Medulla oblongata (tissue), 1 donor: ENCODE results near the gene ANKRD29.
"Not testable (repeated sequence)": the region's sequence is repeated elsewhere in the genome, so short reads cannot be mapped to it uniquely, and the experiment has no call there.

Experiments
- DNase-seq: peaks from one replicate; pipeline ENCODE4 v3.0.0-alpha.2; 2015; ENCODE audit errors: extremely low spot score

Gene ANKRD29

DNA sequence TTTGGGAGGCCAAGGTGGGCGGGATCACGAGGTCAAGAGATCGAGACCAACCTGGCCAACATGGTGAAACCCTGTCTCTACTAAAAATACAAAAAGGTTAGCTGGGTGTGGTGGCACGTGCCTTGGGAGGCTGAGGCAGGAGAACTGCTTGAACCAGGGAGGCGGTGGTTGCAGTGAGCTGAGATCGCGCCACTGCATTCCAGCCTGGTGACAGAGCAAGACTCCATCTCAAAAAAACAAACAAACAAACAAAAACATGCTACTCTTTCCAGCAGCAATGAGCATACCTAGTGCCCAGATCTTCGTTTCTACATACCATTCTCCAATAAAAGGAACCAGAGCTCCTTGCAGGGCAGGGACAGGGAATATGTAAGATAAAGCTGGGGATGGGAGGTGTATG lies 105.2 kb downstream of the ANKRD29 start:
- not testable (repeated sequence) for DNase-seq

DNA sequence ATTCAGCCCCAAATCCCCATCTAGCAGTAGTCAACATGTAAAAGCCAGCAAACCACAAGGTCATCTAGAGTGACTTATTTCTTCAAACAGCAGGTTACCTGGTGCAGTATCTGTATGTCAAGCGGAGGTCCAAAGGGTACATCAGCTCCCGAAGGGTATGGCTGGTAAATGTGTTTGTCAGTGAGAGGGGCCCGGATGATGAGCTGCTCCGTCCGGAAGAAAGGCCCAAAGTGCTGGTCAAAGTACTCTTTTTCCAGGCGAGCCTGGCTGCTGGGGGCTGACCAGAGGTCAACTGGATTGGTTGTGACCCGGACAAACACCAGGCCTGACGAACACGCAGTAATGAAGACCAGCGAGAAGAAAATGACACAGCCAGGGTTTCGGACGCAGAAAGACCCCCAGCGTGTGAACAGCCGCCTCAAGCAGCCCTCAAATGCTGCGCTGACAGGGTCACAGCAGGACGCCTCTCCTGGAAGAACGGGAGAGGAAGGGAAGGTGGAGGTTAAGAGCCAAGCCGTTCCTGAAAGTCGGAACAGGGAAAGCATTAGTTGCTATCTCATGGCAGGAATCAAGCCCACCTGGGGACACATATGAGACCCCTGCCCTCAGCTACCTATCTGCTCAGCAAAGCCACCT lies 106.4 kb downstream of the ANKRD29 start:
- no peak for DNase-seq

DNA sequence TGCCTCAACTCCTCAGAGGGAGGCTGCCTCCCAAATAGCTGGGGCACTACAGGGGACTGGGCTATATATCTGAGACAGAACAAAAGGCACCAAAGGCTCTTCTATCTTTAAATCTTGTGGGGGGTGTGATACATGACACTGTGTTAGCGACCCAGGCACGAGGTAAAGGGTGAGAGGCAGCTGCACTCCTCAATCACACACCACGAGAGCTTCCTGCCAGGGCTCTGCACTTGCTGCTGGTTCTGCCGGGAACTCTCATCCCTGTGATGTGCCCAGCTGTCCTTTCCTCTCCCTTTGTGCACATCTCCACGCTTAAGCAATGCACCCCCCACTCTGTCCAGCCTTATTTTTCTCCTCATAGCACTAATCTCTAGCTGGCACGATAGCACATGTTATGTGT lies 108.8 kb downstream of the ANKRD29 start:
- DNase-seq, result no peak

DNA sequence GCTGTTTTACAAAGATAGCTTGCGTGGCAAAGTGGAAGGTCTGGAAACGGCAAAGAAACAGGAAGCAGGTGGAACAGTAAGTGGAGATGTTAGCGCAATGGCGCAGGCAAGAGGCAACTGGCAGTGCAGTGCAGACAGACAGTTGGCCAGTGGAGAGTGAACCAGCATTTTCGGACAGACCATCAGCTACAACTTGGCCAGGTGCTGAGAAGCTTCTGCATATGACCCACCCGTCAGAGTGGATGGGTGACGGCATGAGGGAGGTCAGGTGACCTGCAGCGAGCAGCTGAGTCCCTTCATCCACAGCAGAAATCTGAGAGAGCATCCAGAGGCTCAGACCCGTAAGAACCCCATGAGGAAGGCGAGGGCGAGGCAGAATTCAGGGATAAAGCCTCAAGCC lies 110.2 kb downstream of the ANKRD29 start:
- DNase-seq, result no peak

DNA sequence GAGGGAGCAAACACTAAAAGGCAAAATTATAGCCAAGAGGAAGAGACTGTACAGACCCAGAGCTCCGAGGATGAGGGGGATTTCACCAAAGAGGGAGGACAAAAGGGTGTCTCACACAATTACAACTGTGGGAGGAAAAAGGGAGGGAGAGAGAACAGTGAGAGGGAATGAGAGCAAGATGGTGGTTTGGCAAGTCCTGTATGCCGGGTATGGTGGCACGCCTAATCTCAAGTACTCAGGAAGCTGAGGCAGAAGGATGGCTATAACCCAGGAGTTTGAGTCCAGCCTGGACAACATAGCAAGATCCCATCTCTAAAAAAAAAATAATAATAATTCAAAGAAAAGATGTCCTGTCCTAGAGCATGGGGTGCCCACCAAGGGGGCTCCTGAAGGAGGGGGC lies 110.7 kb downstream of the ANKRD29 start:
- no peak for DNase-seq

DNA sequence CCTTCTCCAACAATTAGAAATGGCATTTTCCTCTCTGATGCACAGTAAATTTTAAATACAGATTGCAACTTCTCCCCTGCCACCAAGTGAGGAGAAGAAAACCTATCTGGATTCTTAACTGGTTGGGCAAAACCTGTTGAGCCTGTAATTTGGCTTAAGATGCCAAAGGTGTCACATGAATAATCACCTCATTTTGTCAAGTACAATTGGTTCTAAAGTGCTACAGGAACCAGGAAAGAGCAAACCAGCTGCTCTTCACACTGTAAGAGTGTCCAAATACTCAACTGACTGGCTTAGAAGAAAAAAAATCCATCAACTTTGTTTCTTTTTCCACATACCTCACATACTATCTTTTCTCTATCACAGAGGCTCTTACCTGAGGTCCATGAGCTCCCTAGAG lies 111.8 kb downstream of the ANKRD29 start:
- DNase-seq, result no peak
